CD4-positive, alpha-beta T cell treated with Interleukin-4 for 4 hours (primary cell): ENCODE measurements around the gene PTCH1.

Experiments used
- DNase-seq: peaks from one replicate; pipeline ENCODE4 v3.0.0-alpha.2; 2020

Gene PTCH1

DNA sequence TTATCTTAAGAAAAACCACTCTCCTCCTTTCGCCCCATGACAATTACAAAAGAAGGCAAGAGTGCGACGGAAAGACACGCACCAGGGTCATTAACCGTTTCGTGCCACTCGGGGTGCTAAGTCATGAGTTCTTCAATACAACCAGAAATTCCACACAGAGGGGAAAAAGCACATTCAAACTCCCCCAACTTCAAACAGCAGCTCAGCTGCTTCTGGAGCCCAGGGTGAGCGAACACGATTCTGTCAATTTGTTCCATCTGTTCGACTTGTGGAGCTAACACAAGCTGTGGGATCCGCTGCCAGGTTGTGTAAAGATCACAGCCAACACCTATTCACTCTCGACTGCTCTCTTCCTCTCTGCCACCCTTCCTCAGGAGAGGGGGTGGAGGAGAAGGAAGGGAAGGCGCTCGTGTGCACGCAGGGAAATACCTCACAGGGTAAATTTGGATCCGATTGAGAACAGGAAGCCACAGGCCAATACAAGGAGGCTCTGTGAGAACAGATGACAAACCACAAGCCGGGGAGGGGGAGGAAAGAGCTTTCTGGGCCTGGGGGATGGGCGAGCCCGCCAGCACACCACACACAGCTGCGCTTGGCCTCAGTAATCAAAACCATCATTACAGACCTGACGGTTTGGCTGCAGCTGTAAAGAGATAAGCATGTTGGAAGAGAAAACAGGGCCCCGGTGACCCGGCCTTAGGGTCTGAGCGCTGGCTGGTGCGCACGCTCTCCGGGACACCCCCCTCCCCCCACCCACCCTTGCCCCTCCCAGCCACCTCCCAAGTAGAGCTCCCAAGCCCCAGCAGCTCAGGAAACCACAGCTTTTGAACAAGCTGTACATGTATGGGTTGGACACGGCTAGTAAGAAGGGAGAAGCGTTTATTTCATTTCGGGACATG lies 54.3 kb downstream of the PTCH1 start:
- DNase-seq = peak; percentile 80

DNA sequence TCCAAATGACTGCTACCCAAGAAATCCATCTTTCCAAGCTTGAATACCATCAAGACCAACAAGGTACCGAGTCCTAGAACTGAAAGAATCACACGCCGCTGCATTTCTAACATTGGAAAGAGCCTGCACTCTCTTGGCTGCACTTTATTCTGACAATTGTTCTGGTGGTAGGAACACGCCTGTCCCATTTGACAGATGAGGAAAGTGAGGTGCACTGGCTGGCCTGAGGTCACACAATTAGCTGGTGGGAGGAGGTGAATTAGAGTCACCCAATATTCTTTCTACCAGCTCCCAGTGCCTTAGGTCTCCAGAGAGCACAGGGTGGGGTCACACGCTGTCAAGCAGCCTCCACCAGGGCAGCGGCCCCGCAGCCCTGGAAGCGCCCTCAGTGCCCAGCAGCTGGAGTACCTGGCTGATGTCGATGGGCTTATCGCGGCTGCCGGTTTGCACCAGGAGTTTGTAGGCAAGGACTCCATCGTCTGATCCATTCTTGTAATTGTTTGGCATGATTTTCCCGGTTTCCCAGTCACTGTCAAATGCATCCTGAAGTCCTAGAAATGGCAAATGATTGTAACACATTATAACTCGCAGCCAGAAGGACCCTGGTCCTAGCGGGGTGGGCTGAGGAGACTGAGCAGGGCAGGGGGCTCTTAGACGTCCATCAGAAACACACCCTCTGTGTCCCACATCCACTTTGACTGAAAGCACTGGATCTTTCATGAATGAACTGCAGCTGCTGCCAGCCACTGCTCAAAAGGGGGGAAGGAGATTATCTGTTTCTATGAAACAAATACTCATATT lies 55.1 kb downstream of the PTCH1 start:
- DNase-seq = no peak

DNA sequence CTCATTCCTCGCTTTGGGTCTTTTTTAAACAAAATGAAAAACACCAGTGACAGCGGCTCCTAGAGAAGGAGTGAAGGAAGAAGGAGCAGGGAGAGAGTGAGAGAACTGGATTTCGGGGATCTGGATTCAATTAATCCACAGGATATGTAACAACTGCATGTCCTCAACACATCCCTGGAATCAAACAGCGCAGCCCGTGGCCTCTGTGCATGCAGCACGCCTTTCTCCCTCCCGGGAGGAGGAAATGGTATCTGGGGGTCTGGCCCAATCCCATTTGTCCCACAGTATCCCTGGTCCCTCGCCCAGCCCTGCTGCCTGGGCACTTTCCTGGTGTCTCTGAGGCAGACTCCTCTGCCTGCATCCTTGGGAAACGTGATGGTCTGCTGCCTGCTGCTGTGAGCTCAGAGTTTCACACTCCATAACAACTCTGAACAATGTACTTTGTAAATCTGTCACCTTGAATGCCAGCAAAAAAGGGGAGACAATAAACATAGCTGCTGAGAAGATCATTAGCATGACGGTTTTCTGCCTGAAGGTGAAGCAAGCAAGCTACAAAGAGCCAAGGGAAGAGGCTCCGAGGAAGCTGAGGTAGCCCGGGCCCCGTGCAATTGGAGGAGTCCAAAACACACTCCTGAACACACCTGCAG lies 56.1 kb downstream of the PTCH1 start:
- no peak for DNase-seq

DNA sequence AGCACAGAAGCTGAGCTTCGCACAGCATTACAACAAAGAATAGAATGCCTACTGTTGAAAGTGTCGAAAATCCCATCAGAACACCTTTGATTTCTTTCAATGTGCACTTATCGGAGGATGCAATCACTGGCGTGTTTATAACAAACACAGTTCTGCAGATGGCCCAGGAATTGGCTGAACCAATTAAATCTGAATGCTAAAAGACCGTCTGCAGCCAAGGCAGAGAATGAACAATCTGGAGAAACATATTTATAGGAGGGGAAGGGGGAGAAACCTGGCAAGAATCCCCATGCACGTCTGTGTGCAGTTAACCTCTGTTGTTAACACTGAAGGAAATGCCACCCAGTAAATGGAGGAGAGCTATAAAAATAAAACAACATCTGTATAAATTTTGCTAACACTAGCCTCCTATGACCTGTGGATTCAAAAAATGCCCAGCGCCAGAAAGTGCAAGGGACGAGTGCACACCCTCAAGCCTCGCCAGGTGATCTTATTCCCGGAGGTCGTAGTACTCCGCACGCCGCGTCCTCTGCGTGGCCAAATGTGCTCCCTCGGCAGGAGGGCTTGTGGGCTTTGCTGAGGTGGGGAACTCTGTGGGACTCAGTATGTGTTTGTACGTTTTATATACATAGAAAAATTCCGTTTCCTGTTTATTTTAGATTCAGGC lies 56.8 kb downstream of the PTCH1 start:
- no peak for DNase-seq

DNA sequence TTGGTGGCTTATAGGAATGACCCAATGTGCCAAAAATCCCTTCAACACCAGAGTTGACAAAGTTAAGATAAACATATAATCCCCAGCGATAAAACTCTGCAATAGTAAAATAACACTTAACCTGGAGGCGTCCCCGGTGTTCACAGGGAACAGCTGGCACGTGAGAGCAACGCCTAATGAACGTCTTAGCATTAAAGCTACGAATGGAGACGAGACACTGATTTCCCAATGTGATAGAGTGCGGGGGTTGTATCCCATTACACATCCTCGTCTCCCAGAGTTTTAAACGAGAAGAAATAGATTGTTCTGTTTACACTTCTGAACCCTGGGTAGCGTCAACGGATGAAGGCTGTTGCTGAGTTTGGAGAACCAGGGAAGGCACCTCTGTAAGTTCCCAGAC lies 57.6 kb downstream of the PTCH1 start:
- no peak for DNase-seq

DNA sequence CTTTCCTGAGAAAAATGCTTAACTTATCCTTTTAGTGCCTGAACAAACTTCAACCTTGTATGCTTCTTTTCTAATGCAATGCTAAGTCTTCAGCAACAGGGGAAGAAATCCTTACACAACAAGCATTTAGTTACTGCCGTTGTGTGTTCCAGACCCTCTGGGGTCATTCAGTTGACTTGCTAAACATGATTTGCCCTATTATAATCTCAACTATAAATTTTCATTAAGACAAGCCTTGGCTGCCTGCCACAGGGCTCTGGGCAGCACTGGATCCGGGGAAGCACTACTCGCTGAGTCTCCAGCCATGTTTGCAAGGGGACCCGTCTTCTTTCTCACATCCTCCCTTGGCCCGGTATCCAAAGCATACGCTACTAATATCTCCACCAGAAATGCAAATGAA lies 58.1 kb downstream of the PTCH1 start:
- no peak for DNase-seq

DNA sequence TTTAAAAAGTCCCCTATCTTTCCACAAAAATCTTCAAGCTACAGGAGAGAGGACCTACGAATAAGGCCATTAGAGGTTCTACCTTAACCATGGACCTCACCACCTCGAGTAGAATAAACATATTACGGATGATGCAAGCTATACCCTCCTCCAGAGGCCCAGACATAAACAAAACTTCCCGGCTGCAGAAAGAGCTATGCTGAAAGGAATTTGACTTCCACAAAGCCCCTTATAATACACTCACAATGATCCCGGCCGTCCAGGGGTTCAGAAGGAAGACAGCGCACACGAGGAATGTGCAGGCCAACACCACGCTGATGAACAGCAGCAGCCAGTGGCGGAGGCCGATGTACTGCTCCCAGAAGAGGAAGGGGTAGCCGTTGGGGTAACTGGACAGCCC lies 59.0 kb downstream of the PTCH1 start:
- DNase-seq = no peak

DNA sequence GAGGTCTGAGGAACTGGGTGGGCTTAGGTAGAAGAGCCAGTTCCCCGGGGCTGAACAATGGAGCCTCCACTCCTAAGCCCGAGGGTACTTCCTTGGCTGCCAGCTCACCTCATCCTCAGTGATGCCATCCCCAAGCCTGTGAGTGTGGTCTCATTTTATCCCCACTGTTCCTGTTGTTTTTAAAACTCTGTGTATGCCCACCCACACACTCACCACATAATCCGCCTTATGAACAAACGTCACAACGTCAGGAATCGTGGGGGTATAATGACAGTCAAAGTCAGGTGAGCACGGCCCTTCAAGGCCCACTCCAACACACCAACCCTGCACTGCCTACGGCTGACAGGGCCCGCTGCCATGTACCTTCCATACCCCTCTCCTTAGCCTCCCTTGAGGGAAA lies 61.1 kb downstream of the PTCH1 start:
- no peak for DNase-seq

DNA sequence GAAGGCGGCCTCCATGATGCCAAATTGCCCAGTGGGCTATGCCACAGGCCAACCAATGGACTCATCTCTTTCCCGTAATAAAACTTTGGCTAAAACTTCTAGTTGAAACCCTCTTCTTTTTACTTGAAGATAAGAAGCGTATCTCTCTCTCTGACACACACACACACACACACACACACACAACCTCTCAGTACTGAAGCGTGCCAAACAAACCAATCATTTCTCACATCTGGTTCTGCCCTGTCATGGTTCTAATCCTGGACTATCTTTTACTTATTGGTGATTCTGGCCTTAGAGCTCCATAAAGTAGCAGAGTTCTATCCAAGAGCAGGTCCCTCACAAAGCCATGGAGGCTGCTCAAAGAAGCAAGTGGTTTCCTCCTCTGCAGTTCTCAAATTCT lies 64.6 kb downstream of the PTCH1 start:
- DNase-seq = no peak

DNA sequence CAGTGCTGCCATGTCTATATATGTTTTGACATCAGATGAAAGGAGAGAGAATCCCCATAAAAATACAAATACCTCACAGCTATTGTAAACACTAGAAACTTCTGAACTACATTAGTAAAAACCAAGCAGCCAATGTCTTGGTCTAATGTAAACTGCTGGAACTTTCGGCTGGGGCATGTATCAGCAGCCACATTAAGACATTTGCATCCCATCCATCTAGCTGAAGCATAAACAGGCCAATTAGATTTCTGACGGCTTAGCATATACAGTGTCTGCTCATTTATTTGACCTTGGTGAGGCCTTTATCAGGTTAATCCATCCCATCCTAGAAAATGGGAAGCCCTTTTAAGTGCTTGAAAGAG lies 65.7 kb downstream of the PTCH1 start:
- no peak for DNase-seq

DNA sequence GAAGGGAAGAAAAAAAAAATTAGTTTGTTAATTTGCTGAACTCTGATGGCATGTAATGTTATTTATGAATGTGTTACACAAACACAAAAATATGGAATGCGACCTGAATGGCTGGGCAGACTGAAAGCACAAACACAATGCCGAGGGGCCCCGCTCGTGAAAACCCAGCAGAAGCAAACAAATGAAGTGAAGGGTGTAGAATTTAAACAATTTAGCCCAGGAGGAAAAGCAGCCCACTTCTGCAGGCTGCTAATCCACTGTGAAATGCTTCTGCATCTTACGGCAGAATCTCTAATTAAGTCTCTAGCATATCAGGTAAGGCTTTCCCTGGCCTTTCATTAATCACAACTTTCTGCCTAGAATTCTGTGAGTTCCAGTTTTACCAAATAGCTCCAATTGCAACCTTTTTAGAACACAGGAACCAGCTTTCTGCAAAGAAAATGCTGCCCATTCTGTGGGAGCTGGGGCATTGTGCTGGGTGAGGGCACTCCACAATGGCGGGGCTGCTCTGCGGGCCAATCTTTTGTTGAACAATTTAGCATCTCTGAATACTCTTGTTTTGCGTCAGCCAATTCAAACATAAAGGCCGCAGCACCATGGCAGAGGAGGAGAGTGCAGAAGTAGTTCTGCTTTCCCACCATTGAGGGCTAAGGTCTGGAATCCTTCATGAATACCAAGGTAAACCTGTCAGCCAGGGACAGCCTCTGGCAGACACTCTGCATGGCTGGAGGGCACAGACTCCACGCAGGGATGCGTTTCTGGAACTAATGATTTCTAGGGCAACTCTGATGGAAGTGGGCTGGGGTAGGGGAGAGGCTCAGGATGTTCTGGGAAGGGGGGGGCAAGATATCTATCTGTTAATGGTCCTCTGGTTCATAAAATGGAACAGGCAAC lies 66.4 kb downstream of the PTCH1 start:
- DNase-seq = no peak

DNA sequence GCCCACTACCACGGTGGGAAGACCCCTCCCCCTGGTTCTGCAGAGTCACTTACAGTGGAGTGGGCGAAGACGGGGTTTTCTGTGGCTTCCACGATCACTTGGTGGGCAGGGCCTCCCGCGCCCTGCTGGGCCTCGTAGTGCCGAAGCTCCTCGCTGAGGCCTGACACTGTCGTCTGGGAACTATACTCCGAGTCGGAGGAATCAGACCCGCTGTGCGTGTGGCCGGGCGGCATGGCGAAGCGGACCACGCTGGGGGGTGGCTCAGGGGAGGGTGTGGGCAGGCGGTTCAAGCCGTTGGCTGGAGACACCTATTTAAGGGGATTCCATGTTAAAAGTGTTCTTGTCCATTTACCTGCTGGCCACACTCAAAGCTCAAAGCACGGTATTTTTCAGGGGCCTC lies 67.8 kb downstream of the PTCH1 start:
- DNase-seq = no peak

DNA sequence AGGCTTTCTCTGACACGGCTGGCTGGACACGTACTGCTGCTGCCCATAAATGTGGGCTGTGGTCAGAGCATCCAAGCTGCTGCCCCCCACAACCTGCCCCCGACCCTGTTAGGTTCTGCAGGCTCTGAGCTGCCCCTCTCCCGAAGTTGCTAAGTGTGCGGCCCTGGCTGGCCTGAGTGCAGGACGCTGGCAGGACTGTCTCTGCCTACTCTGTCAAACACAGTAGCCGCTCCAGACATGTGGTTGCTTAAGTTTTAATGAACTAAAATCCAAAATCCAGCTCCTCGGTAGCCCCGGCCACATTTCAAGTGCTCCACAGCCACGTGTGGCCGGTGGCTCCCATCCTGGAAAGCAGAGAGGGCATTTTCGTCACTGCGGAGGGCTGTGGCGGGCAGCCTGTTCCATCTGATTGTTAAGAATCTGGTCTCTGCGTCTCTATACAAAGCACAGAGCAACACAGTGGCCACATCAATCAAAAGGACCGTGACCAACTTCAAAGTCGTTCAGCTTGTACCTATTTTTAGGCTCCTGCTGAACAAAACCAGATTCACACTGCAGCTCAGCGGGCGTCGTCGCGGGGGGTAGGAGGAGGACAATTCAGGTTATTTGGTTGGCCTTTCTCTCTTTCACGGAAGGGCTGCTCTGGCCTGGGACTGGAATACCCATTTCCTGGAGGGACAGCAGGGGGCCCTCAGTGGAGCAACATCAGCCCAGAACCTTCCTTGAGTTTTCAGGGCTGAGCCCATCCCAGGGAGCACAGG lies 68.9 kb downstream of the PTCH1 start:
- DNase-seq = no peak

DNA sequence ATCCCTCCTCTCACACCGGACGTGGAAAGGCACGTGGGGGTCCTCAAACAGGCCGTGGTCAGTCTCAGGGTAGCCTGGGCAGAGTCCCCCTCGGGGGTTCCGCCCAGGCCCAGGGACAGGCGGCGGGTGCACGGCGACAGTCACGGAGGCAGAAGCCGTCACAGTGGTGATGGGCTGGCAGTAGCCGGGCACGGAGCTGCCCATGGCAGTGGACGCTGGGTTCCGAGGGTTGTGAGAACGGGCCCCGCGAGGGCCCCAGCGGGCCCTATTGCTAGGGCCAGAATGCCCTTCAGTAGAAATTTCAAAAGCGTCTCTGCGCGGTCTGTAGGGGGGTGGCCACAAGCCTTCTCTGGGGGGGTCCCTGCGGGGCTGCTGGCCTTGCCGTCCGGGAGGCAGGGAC lies 69.8 kb downstream of the PTCH1 start:
- DNase-seq = no peak

DNA sequence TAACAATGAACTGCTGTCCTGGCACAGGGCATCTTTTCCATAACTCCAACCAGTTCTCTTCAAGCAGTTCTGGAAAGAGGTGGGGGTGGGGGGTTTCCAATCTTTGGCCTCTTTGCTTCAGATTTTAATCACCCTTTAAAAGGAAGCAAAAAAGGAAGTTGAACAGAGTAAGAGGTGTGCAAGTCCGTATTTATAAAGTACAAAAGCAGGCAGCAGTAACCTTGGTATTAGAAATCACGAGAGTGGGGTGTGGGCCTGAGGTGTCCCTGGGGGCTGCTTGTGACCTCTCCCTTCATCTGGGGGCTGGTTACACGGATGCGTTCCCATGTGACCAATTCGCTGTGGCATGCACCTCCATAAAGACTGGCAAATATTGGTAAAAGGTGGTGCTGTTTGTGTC lies 70.5 kb downstream of the PTCH1 start:
- DNase-seq = no peak

DNA sequence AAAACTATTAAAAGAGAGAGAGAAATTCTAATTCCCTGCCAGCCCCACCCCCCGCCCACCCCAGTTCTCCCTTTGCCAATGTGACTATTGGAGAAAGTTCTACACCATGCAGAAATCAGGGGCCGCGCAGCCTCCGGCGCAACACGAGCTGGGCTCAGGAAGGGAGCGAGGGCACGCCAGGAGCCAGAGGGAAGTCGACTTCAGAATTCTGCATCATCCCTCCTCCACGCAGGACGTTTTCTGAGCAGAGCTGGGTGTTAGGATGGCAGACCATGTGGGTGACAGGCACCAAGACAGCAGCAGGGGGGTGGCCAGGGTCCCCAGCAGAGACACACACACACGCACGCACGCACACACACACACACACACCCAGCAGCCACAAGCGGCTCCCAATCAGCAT lies 72.6 kb downstream of the PTCH1 start:
- no peak for DNase-seq

DNA sequence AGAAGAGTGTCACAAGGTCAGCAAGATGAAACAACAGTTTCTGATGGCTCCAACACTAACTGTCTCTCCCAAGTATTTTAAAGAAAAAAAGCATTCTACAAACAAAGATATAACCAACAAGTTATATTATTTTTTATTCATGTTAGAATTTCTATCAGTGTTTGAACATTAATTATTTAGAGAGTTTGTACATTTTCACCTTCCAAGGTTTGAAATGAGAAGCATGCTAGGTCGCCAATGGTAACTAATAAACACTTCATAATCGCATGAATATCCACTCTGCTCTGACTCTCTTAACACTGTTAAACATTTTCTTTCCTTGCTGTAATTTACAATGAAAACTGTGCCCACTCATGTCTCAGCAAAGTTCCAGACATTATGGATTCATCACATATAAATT lies 73.5 kb downstream of the PTCH1 start:
- no peak for DNase-seq

DNA sequence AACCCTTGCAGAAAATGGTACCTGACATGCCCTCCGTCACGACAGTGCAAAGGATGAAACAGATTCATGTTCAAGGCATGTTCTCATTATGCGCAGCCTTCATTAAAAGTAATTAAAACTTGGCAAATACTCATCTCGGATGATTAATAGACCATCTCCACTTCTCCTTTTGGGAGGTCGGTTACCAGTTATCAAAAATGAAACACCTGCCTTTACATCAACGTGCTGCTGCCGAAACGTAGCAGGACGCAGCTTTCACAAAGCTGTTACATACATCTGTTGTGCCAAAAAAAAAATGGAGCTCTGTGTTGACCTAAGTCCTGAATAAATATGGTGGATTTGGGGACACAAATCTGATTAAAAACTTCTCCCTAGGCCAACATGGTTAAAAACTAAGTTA lies 75.7 kb downstream of the PTCH1 start:
- no peak for DNase-seq

DNA sequence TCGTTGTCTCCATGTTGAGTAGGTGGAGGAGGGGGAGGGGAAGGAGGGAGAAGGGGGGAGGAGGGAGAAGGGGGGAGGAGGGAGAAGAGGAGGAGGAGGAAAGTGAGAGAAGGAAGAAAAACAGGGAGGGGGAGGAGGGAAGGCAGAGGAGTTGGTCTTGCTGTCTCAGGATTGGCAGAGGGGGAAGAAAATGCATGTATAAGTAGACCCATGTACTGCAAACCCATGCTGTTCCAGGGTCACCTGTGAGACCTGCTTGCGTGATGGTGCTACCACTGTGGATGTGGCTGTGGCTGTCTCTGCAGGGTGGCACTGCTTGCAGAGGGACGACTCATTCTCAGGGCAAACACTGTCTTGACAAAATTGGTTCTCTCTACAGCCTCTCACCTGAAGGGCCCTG lies 76.3 kb downstream of the PTCH1 start:
- no peak for DNase-seq

DNA sequence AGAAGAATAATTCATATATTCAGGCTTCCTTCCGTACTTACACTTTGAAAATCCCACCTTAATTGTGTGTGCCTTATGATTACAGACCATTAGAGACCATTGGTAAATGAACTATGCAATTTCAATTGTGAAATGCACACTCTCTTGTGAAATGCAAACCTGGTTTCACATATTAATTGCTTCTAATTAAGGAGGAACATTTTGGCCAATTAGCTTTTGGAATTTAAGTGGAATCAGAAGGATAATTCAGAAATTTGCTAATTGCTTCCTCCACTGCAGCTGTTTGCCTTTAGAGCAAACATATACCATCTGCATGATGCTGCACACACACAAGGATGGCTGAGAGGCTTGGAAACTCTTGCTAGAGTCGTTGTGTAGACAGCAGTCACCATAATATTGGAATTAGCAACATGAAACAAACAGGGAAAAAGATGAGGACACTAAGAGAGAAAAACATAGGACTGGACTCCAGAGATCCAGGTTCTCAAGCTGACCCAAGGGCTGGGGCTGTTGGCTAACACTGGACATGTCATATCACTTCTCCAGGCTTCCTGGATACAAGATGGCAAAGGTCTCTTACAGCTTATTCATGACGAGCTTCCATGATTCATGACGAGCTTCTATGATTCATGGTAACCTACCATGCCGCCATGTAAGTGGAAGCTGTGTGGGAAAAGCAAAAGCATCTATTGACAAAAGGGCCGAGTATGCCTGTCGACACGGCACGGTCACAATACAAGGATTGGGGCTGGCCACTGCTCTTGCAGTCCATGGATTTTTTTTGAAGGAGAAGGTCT lies 78.0 kb downstream of the PTCH1 start:
- DNase-seq = no peak

DNA sequence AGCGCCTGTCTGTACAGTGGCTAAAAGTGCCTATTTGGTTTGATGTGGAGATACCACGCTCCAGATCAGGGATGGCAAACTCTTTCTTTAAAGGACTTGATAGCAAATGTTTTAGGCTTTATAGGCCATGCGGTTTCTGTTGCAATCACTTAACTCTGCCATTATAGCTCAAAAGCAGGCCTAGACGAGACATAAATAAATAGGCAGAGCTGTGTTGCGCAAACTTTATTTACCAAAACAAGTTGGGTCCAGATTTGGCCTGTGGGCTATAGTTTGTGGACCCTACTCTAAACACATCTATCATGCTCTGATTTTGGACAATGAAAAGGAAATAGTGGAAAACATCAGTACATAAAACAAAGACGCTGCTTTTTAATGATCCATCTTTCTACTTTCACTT lies 79.2 kb downstream of the PTCH1 start:
- DNase-seq = no peak
